ENCODE results near the gene TCP1. TPM values are rescaled to one million over a fixed set of nuclear protein-coding genes. Genes with fewer than 3 reads are reported as not detected.
"Not testable (repeated sequence)": the region's sequence is repeated elsewhere in the genome, so short reads cannot be mapped to it uniquely, and the experiment has no call there.

Gene TCP1
- total and polyA plus RNA-seq, 2 donors from 2014 or later, result 121 to 130 TPM

GRCh38 chr6:159817951-159818739, 28.7 kb upstream of the TCP1 start:
- Histone ChIP-seq H3K4me1 (ENCODE audit: control insufficient read depth in 2 of 3, insufficient read depth in 2 of 3, low read depth in 1 of 3, low read length in 3 of 3) (no peaks in the 10 kb centered on the region), H3K27me3 (ENCODE audit: control insufficient read depth, insufficient read depth, low read length) (no peaks in the 10 kb centered on the region), H3K4me3 (ENCODE audit: low read length in 3 of 3) (no peak overlapping the region), H3K36me3 (ENCODE audit: control insufficient read depth in 2 of 3, insufficient read depth in 3 of 3, low read length in 3 of 3) (no peaks in the 10 kb centered on the region), H3K27ac (ENCODE audit: low read depth in 2 of 2, low read length in 2 of 2) (no peak overlapping the region), H3K9me3 (ENCODE audit: control insufficient read depth in 2 of 3, insufficient read depth in 1 of 3, low read length in 3 of 3) (no peaks in the 10 kb centered on the region), H3K9ac (ENCODE audit: low read length in 3 of 3) (no peak overlapping the region)
- intact Hi-C loops (cut with DNase I), result no loop called here
- no peak for FAIRE-seq
- no peak for TF ChIP-seq CTCF (IDR thresholded peaks at IDR 0.05; ENCODE audit: borderline replicate concordance, extremely low read depth, insufficient read depth)
- DNase-seq, result no peak

DNA sequence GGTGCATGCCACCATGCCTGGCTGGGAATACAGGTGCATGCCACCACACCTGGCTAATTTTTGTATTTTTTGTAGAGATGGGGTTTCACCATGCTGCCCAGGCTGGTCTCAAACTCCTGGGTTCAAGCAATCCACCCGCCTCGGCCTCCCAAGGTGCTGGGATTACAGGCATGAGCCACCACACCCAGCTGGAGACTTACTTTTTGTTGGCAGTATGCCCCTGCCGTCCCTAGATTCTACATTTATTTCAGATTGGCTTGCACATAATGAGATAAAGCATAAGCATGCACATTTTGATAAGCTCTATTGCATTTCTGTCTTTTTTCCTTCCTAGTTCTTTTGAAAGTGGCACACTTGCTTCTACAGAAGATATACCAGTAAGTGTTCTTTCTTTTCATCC, 27.4 kb upstream of the TCP1 start:
- H3K4me1 ChIP-seq (ENCODE audit: control insufficient read depth in 2 of 3, insufficient read depth in 2 of 3, low read depth in 1 of 3, low read length in 3 of 3); H3K4me3 ChIP-seq (ENCODE audit: low read length in 3 of 3); FAIRE-seq; H3K9ac ChIP-seq (ENCODE audit: low read length in 3 of 3); DNase-seq; intact Hi-C loops (cut with DNase I); H3K27ac ChIP-seq (ENCODE audit: low read depth in 2 of 2, low read length in 2 of 2); H3K9me3 ChIP-seq (ENCODE audit: control insufficient read depth in 2 of 3, insufficient read depth in 1 of 3, low read length in 3 of 3); H3K36me3 ChIP-seq (ENCODE audit: control insufficient read depth in 2 of 3, insufficient read depth in 3 of 3, low read length in 3 of 3); H3K27me3 ChIP-seq (ENCODE audit: control insufficient read depth, insufficient read depth, low read length): not testable (repeated sequence)

- intact Hi-C loops (cut with DNase I), result no loop called here
- Histone ChIP-seq H3K4me1 (ENCODE audit: control insufficient read depth in 2 of 3, insufficient read depth in 2 of 3, low read depth in 1 of 3, low read length in 3 of 3) (no peaks in the 10 kb centered on the region), H3K9me3 (ENCODE audit: control insufficient read depth in 2 of 3, insufficient read depth in 1 of 3, low read length in 3 of 3) (no peaks in the 10 kb centered on the region), H3K4me3 (ENCODE audit: low read length in 3 of 3) (no peak overlapping the region), H3K9ac (ENCODE audit: low read length in 3 of 3) (no peak overlapping the region), H3K27ac (ENCODE audit: low read depth in 2 of 2, low read length in 2 of 2) (no peak overlapping the region), H3K27me3 (ENCODE audit: control insufficient read depth, insufficient read depth, low read length) (no peaks in the 10 kb centered on the region), H3K36me3 (ENCODE audit: control insufficient read depth in 2 of 3, insufficient read depth in 3 of 3, low read length in 3 of 3) (no peaks in the 10 kb centered on the region)
- no peak for FAIRE-seq
- TF ChIP-seq CTCF (IDR thresholded peaks at IDR 0.05; ENCODE audit: borderline replicate concordance, extremely low read depth, insufficient read depth), result no peak
- no peak for DNase-seq
Measured at GRCh38 chr6:159815410-159815809, 26.0 kb upstream of the TCP1 start.

DNA sequence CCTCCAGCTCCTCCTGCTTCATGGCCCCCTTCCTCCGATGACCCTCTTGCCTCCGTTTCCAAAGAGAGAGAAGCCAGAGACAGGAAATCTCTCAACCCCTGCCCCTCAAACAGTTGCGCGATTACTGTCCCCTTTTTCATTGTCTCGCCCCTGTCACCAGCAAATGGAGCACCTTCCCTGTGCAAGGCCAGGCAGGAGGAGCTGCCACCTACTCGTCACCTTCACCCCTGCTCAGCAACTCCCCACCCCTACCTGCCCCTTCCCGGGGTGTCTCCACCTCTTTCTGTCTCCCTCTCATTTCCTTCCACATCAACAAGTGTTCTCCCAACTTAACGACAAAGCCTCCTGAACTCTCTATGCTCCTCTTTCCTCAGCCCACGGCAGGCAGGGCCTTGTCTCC, 24.4 kb upstream of the TCP1 start:
- no peaks in the 10 kb centered on the region for H3K36me3 ChIP-seq (ENCODE audit: control insufficient read depth in 2 of 3, insufficient read depth in 3 of 3, low read length in 3 of 3)
- H3K4me1 ChIP-seq (ENCODE audit: control insufficient read depth in 2 of 3, insufficient read depth in 2 of 3, low read depth in 1 of 3, low read length in 3 of 3), result no peaks in the 10 kb centered on the region
- no peak for DNase-seq
- FAIRE-seq, result no peak
- no peak overlapping the region for H3K27ac ChIP-seq (ENCODE audit: low read depth in 2 of 2, low read length in 2 of 2)
- no peaks in the 10 kb centered on the region for H3K27me3 ChIP-seq (ENCODE audit: control insufficient read depth, insufficient read depth, low read length)
- no peak for TF ChIP-seq CTCF (IDR thresholded peaks at IDR 0.05; ENCODE audit: borderline replicate concordance, extremely low read depth, insufficient read depth)
- no peak overlapping the region for H3K4me3 ChIP-seq (ENCODE audit: low read length in 3 of 3)
- intact Hi-C loops (cut with DNase I), result no loop called here
- H3K9me3 ChIP-seq (ENCODE audit: control insufficient read depth in 2 of 3, insufficient read depth in 1 of 3, low read length in 3 of 3), result no peaks in the 10 kb centered on the region
- no peak overlapping the region for H3K9ac ChIP-seq (ENCODE audit: low read length in 3 of 3)
